ENCODE results near the gene LHX3.

The LHX3 gene

DNA sequence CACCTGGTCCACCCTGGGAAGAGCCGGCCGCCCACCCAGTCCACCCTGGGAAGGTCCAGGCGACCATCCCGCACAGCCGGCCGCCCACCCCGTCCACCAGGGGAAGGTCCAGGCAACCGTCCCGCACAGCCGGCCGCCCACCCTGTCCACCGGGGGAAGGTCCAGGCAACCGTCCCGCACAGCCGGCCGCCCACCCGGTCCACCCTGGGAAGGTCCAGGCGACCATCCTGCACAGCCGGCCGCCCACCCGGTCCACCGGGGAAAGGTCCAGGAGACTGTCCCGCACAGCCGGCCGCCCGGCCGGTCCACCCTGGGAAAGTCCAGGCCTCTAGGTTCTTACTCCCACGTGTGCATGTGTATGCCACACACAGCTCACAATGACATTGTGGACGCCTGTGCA lies 47.4 kb upstream of the LHX3 start:
- Histone ChIP-seq H3K27ac (ENCODE audit: low read length) (no peak overlapping the region), H2AFZ (ENCODE audit: low read depth, low read length) (no peak overlapping the region), H3K9ac (ENCODE audit: low read length) (no peak overlapping the region), H4K20me1 (ENCODE audit: insufficient read depth, low read length) (no peaks in the 10 kb centered on the region), H3K4me1 (ENCODE audit: low read length) (no peaks in the 10 kb centered on the region), H3K79me2 (ENCODE audit: low read length) (no peaks in the 10 kb centered on the region), H3K4me3 (ENCODE audit: low read length) (no peak overlapping the region), H3K9me3 (ENCODE audit: insufficient read depth, low read length) (no peaks in the 10 kb centered on the region), H3K27me3 (ENCODE audit: low read depth, low read length) (0 out of 2 replicates have a peak, but pooled peaks cover 7% of the 10 kb centered on the region), H3K4me2 (ENCODE audit: low read length) (no peak overlapping the region), H3K36me3 (replicated peaks; ENCODE audit: low read depth, low read length) (no peaks in the 10 kb centered on the region)
- no peak for TF ChIP-seq EZH2phosphoT487 (IDR thresholded peaks at IDR 0.05; ENCODE audit: low read depth)
- TF ChIP-seq, protein P1, sequence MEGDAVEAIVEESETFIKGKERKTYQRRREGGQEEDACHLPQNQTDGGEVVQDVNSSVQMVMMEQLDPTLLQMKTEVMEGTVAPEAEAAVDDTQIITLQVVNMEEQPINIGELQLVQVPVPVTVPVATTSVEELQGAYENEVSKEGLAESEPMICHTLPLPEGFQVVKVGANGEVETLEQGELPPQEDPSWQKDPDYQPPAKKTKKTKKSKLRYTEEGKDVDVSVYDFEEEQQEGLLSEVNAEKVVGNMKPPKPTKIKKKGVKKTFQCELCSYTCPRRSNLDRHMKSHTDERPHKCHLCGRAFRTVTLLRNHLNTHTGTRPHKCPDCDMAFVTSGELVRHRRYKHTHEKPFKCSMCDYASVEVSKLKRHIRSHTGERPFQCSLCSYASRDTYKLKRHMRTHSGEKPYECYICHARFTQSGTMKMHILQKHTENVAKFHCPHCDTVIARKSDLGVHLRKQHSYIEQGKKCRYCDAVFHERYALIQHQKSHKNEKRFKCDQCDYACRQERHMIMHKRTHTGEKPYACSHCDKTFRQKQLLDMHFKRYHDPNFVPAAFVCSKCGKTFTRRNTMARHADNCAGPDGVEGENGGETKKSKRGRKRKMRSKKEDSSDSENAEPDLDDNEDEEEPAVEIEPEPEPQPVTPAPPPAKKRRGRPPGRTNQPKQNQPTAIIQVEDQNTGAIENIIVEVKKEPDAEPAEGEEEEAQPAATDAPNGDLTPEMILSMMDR (IDR thresholded peaks at IDR 0.05; ENCODE audit: low read depth, low read length), result no peak

DNA sequence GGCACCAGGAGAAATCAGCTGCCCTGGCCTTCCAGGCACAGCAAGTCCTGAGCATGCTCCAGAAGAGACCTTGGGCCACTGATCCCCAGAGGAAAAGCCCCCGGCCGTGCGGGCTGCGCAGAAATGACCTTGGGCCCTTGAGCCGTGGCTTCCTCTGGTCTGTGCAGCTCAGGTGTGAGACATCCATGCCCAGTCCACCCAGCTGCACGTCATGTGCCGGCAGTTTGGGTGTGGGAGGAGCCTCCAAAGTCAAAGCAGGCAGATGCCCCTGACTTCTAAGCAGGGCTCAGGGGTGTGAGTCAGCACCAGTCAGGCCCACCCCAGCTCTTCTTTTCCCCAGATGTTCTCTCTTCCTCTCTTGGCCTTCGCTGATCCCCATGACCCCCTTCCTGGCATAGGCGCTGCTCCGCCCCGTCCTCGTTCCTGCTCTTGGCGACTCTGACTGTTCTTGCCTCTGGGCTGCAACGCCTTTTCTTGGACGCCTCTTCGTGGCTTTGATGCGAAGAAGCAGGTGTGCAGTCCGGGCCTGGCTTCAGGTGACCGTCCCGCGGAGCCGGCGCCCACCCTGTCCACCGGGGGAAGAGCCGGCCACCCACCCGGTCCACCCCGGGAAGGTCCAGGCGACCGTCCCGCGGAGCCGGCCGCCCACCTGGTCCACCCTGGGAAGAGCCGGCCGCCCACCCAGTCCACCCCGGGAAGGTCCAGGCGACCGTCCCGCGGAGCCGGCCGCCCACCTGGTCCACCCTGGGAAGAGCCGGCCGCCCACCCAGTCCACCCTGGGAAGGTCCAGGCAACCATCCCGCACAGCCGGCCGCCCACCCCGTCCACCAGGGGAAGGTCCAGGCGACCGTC lies 46.6 kb upstream of the LHX3 start:
- Histone ChIP-seq H3K79me2 (ENCODE audit: low read length) (no peaks in the 10 kb centered on the region), H3K4me3 (ENCODE audit: low read length) (no peak overlapping the region), H3K9me3 (ENCODE audit: insufficient read depth, low read length) (no peaks in the 10 kb centered on the region), H3K4me2 (ENCODE audit: low read length) (no peak overlapping the region), H3K27ac (ENCODE audit: low read length) (no peak overlapping the region), H2AFZ (ENCODE audit: low read depth, low read length) (no peak overlapping the region), H3K9ac (ENCODE audit: low read length) (no peak overlapping the region), H3K27me3 (ENCODE audit: low read depth, low read length) (0 out of 2 replicates have a peak, but pooled peaks cover 7% of the 10 kb centered on the region), H3K36me3 (replicated peaks; ENCODE audit: low read depth, low read length) (no peaks in the 10 kb centered on the region), H4K20me1 (ENCODE audit: insufficient read depth, low read length) (no peaks in the 10 kb centered on the region), H3K4me1 (ENCODE audit: low read length) (no peaks in the 10 kb centered on the region)
- TF ChIP-seq, protein P1 (IDR thresholded peaks at IDR 0.05; ENCODE audit: low read depth, low read length), result no peak
- TF ChIP-seq EZH2phosphoT487 (IDR thresholded peaks at IDR 0.05; ENCODE audit: low read depth), result no peak

DNA sequence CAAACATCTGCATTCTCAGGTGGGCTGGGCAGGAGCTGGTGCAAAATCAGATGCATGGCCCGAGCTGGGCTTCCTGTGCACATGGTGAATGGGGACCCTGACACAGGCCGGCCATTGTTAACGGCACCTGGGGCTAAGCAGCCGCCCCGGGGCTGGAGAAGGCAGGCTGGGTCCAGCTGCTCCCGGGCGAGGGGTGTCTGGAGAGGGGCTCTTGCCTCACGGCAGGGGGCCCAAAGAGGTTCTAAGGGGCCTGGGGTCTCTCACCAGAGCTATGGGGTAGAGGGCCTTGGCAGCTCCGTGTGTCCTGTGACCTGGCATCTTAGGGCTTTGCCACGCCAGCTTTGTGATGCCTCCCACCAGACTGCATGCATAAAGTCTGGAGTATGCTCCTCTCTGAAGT lies 45.7 kb upstream of the LHX3 start:
- no peak overlapping the region for H2AFZ ChIP-seq (ENCODE audit: low read depth, low read length)
- no peak overlapping the region for H3K9ac ChIP-seq (ENCODE audit: low read length)
- no peak overlapping the region for H3K4me2 ChIP-seq (ENCODE audit: low read length)
- no peaks in the 10 kb centered on the region for H3K79me2 ChIP-seq (ENCODE audit: low read length)
- no peaks in the 10 kb centered on the region for H4K20me1 ChIP-seq (ENCODE audit: insufficient read depth, low read length)
- H3K9me3 ChIP-seq (ENCODE audit: insufficient read depth, low read length), result no peaks in the 10 kb centered on the region
- H3K36me3 ChIP-seq (replicated peaks; ENCODE audit: low read depth, low read length), result no peaks in the 10 kb centered on the region
- no peak overlapping the region for H3K27ac ChIP-seq (ENCODE audit: low read length)
- no peak for TF ChIP-seq EZH2phosphoT487 (IDR thresholded peaks at IDR 0.05; ENCODE audit: low read depth)
- TF ChIP-seq, protein P1 (IDR thresholded peaks at IDR 0.05; ENCODE audit: low read depth, low read length), result no peak
- H3K4me3 ChIP-seq (ENCODE audit: low read length), result no peak overlapping the region
- peaks cover 5% of the 10 kb centered on the region for H3K4me1 ChIP-seq (ENCODE audit: low read length)
- H3K27me3 ChIP-seq (ENCODE audit: low read depth, low read length), result 0 out of 2 replicates have a peak, but pooled peaks cover 7% of the 10 kb centered on the region

DNA sequence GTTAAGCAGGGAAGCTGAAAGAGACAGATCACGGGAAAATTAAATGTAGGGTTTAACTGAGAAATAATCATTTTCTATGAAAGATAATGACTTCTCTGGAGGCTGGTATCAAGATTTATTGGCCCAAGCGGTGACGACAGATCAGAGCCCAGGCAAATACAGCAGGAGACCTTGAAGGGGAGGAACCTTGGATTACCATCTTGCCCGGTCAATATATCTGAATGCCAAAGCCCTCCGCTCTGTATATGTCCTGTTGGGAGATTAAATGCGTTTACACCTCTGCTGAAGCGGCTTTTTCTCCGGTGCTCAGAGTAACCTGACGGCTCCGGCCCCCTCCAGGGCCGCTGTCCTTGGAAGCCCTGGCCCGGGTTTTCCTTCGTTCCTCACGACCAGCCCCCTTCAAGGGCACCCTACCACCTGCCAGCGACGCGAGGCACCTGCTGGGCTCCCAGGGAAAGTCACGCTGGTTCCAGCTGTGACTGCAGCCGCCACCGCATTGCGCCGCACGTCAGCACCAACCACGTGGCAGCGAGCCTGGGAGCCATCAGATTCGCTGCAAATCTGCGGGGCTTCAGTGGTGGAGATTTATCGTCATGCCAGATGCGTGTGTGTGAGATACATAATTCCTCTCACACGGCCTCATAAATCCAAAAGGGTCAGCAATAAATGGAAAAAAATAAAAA lies 45.1 kb upstream of the LHX3 start:
- no peak overlapping the region for H3K4me3 ChIP-seq (ENCODE audit: low read length)
- no peak overlapping the region for H3K4me2 ChIP-seq (ENCODE audit: low read length)
- peaks cover 4% of the 10 kb centered on the region for H3K79me2 ChIP-seq (ENCODE audit: low read length)
- 0 out of 2 replicates have a peak, but pooled peaks cover 1% of the 10 kb centered on the region for H3K27me3 ChIP-seq (ENCODE audit: low read depth, low read length)
- H3K4me1 ChIP-seq (ENCODE audit: low read length), result peaks cover 5% of the 10 kb centered on the region
- H3K27ac ChIP-seq (ENCODE audit: low read length), result no peak overlapping the region
- H2AFZ ChIP-seq (ENCODE audit: low read depth, low read length), result no peak overlapping the region
- no peaks in the 10 kb centered on the region for H4K20me1 ChIP-seq (ENCODE audit: insufficient read depth, low read length)
- H3K36me3 ChIP-seq (replicated peaks; ENCODE audit: low read depth, low read length), result no peaks in the 10 kb centered on the region
- H3K9me3 ChIP-seq (ENCODE audit: insufficient read depth, low read length), result no peaks in the 10 kb centered on the region
- H3K9ac ChIP-seq (ENCODE audit: low read length), result no peak overlapping the region
- TF ChIP-seq EZH2phosphoT487 (IDR thresholded peaks at IDR 0.05; ENCODE audit: low read depth), result no peak

Measured in OCI-LY3 (cell line).